ENCODE measurements around the gene MAGEB5. TPM values are rescaled to one million over a fixed set of nuclear protein-coding genes. Genes with fewer than 3 reads are reported as not detected.
"Not testable (repeated sequence)": the region's sequence is repeated elsewhere in the genome, so short reads cannot be mapped to it uniquely, and the experiment has no call there.

The MAGEB5 gene
- polyA plus RNA-seq, 2 of the 4 experiments (the other 2 are of a cell fraction), result not detected

- no peak for TF ChIP-seq RAD21 (conservative IDR thresholded peaks at IDR 0.05 in 1 of 2, IDR thresholded peaks at IDR 0.05 in 1 of 2)
- TF ChIP-seq HES2 (IDR thresholded peaks at IDR 0.05), result no peak
- TF ChIP-seq CTCF (IDR thresholded peaks at IDR 0.05), result no peak
- no peak for TF ChIP-seq CBX2 (IDR thresholded peaks at IDR 0.05; ENCODE audit: borderline replicate concordance, low read depth)
- TF ChIP-seq BCL3 (IDR thresholded peaks at IDR 0.05), result no peak
- no peak for TF ChIP-seq ZNF302 (CRISPR knock-in tag; IDR thresholded peaks at IDR 0.05)
- no peak for TF ChIP-seq TFCP2L1 (CRISPR knock-in tag; IDR thresholded peaks at IDR 0.05)
- TF ChIP-seq PBX3 (IDR thresholded peaks at IDR 0.05), result no peak
- TF ChIP-seq PHF8 (IDR thresholded peaks at IDR 0.05; ENCODE audit: borderline replicate concordance, low read depth), result no peak
- TF ChIP-seq FOXS1 (CRISPR knock-in tag; IDR thresholded peaks at IDR 0.05), result no peak
- TF ChIP-seq NPAS2 (CRISPR knock-in tag; IDR thresholded peaks at IDR 0.05; ENCODE audit: borderline replicate concordance), result no peak
- TF ChIP-seq FOSL2 (IDR thresholded peaks at IDR 0.05), result no peak
- TF ChIP-seq FOSL2 (CRISPR knock-in tag; IDR thresholded peaks at IDR 0.05), result no peak
- FAIRE-seq (no peak), ATAC-seq (no peak), DNase-seq (ENCODE audit: low read depth in 1 of 2, low spot score in 1 of 2) (no peak)
- ChIA-PET POLR2A (no interaction called here), CTCF (no interaction called here)
- Histone ChIP-seq H3K4me1 (no peaks in the 10 kb centered on the region), H3K9me3 (no peaks in the 10 kb centered on the region), H3K4me3 (no peak overlapping the region), H3K27ac (no peak overlapping the region), H3K4me2 (no peak overlapping the region)
Measured at GRCh38 chrX:26203561-26203960, 12.4 kb upstream of the MAGEB5 start.

- H3K4me2 ChIP-seq; POLR2A ChIA-PET; CTCF ChIA-PET; H3K4me3 ChIP-seq; DNase-seq (ENCODE audit: low read depth in 1 of 2, low spot score in 1 of 2); FAIRE-seq; ATAC-seq; H3K27ac ChIP-seq; H3K9me3 ChIP-seq; H3K4me1 ChIP-seq: not testable (repeated sequence)
- WGBS (ENCODE audit: missing lambda C conversion rate), result no CpG with 5 or more reads among the region's 27 CpGs
Measured at GRCh38 chrX:26204717-26205116, 11.3 kb upstream of the MAGEB5 start.

- Histone ChIP-seq H3K4me2 (no peak overlapping the region), H3K4me1 (no peaks in the 10 kb centered on the region), H3K4me3 (no peak overlapping the region), H3K27ac (no peak overlapping the region), H3K9me3 (no peaks in the 10 kb centered on the region)
- no peak for ATAC-seq
- DNase-seq (ENCODE audit: low read depth in 1 of 2, low spot score in 1 of 2), result no peak
- TF ChIP-seq FOXS1 (CRISPR knock-in tag; IDR thresholded peaks at IDR 0.05) (no peak), EHF (CRISPR knock-in tag; IDR thresholded peaks at IDR 0.05) (no peak)
- FAIRE-seq, result no peak
- 4% methylated on average over 3 of the region's 3 CpGs for WGBS (ENCODE audit: missing lambda C conversion rate)
- ChIA-PET CTCF (no interaction called here), POLR2A (no interaction called here)
Measured at GRCh38 chrX:26208012-26208411, 8.0 kb upstream of the MAGEB5 start.

- no peak for FAIRE-seq
- ChIA-PET POLR2A (no interaction called here), CTCF (no interaction called here)
- no peak for ATAC-seq
- Histone ChIP-seq H3K27ac (no peak overlapping the region), H3K4me1 (no peaks in the 10 kb centered on the region), H3K4me3 (no peak overlapping the region), H3K4me2 (no peak overlapping the region), H3K9me3 (no peaks in the 10 kb centered on the region)
- TF ChIP-seq CBX2 (IDR thresholded peaks at IDR 0.05; ENCODE audit: borderline replicate concordance, low read depth) (no peak), PHF8 (IDR thresholded peaks at IDR 0.05; ENCODE audit: borderline replicate concordance, low read depth) (no peak), HMGXB4 (CRISPR knock-in tag; IDR thresholded peaks at IDR 0.05; ENCODE audit: borderline replicate concordance) (no peak), FOSL2 (IDR thresholded peaks at IDR 0.05) (no peak), FOSL2 (CRISPR knock-in tag; IDR thresholded peaks at IDR 0.05) (no peak), ZSCAN20 (CRISPR knock-in tag; IDR thresholded peaks at IDR 0.05) (no peak), CHD4 (IDR thresholded peaks at IDR 0.05; ENCODE audit: borderline replicate concordance) (no peak)
- DNase-seq (ENCODE audit: low read depth in 1 of 2, low spot score in 1 of 2), result no peak
- 5% methylated on average over 7 of the region's 7 CpGs for WGBS (ENCODE audit: missing lambda C conversion rate)
Measured at GRCh38 chrX:26219351-26219750, 3.4 kb downstream of the MAGEB5 start.
